MM.1S (cell line): Measurements from ENCODE around the gene BBC3.

Source experiments
- CTCF ChIP-seq: fragments of 300-600 bp; sonication (generic); IDR thresholded peaks from 2 replicates; pipeline ENCODE4 v1.5.1; 2016; ENCODE audit warnings: antibody characterized with exemption, low read length, mixed read lengths
- EZH2 ChIP-seq: fragments of 300-600 bp; sonication (generic); optimal IDR thresholded peaks from 2 replicates; pipeline ENCODE3; 2017; ENCODE audit warnings: low read depth, mild to moderate bottlenecking, antibody characterized with exemption, low read length, mixed read lengths

- TF ChIP-seq EZH2 (no peak), CTCF (no peak)
These were observed 22.5 kb upstream of the BBC3 start for GRCh38 chr19:47253467-47253881.
